H9 (cell line): ENCODE measurements around the gene GRK3. TPM values are rescaled to one million over a fixed set of nuclear protein-coding genes. Genes with fewer than 3 reads are reported as not detected.

ENCODE experiments used
- DNase-seq: peaks from one replicate; pipeline ENCODE4 v3.0.0-alpha.2; 2017
- H2AFZ ChIP-seq: one replicate; pipeline ENCODE4 v1.6.1; 2013; ENCODE audit warnings: mild to moderate bottlenecking, low read length, control low read depth, moderate library complexity
- H2AK5ac ChIP-seq: 2 replicates; pipeline ENCODE4 v1.6.1; 2013; ENCODE audit warnings: low read length, control low read depth, mixed read lengths; ENCODE audit not compliant: insufficient read length
- H2BK120ac ChIP-seq: one replicate; pipeline ENCODE4 v1.6.1; 2013; ENCODE audit warnings: low read depth, mild to moderate bottlenecking, low read length, control low read depth, inconsistent platforms; ENCODE audit not compliant: poor library complexity, severe bottlenecking
- H2BK12ac ChIP-seq: 2 replicates; pipeline ENCODE4 v1.6.1; 2013; ENCODE audit warnings: low read length, control low read depth, mixed read lengths, low read depth; ENCODE audit not compliant: insufficient read length
- H2BK15ac ChIP-seq: 2 replicates; pipeline ENCODE4 v1.6.1; 2013; ENCODE audit warnings: low read depth, low read length, control low read depth
- H2BK20ac ChIP-seq: one replicate; pipeline ENCODE4 v1.6.1; 2013; ENCODE audit warnings: low read depth, mild to moderate bottlenecking, low read length, control low read depth, inconsistent platforms; ENCODE audit not compliant: poor library complexity, severe bottlenecking
- H2BK5ac ChIP-seq: 2 replicates; pipeline ENCODE4 v1.6.1; 2013; ENCODE audit warnings: low read length, control low read depth, mixed read lengths; ENCODE audit not compliant: insufficient read length
- H3K14ac ChIP-seq: 2 replicates; pipeline ENCODE4 v1.6.1; 2013; ENCODE audit warnings: low read length, control low read depth; ENCODE audit not compliant: insufficient read depth
- H3K18ac ChIP-seq: 2 replicates; pipeline ENCODE4 v1.6.1; 2013; ENCODE audit warnings: low read depth, mild to moderate bottlenecking, mixed read lengths, low read length, control low read depth; ENCODE audit not compliant: insufficient read length
- H3K23ac ChIP-seq: 2 replicates; pipeline ENCODE4 v1.6.1; 2013; ENCODE audit warnings: low read length, control low read depth, mixed read lengths, low read depth; ENCODE audit not compliant: insufficient read length
- H3K23me2 ChIP-seq: 2 replicates; pipeline ENCODE4 v1.6.1; 2013; ENCODE audit warnings: low read depth, mild to moderate bottlenecking, mixed read lengths, low read length, control low read depth; ENCODE audit not compliant: insufficient read length, poor library complexity, severe bottlenecking
- H3K27ac ChIP-seq: 2 replicates; pipeline ENCODE4 v1.5.1; 2013; ENCODE audit warnings: low read length, control low read depth, mixed read lengths, low read depth; ENCODE audit not compliant: insufficient read length
- H3K27me3 ChIP-seq: 2 replicates; pipeline ENCODE4 v1.6.1; 2013; ENCODE audit warnings: low read length, control low read depth, inconsistent platforms; ENCODE audit not compliant: insufficient read depth
- H3K4ac ChIP-seq: 2 replicates; pipeline ENCODE4 v1.6.1; 2013; ENCODE audit warnings: low read depth, mild to moderate bottlenecking, control low read depth, inconsistent platforms, low read length, moderate library complexity
- H3K4me1 ChIP-seq: 2 replicates; pipeline ENCODE4 v1.6.1; 2013; ENCODE audit warnings: low read length, control low read depth, inconsistent platforms; ENCODE audit not compliant: insufficient read depth
- H3K4me2 ChIP-seq: 2 replicates; pipeline ENCODE4 v1.6.1; 2013; ENCODE audit warnings: low read length, control low read depth, mixed read lengths; ENCODE audit not compliant: insufficient read length, insufficient read depth
- H3K56ac ChIP-seq: 2 replicates; pipeline ENCODE4 v1.6.1; 2013; ENCODE audit warnings: low read depth, mild to moderate bottlenecking, mixed read lengths, low read length, control low read depth; ENCODE audit not compliant: insufficient read length
- H3K79me1 ChIP-seq: 2 replicates; pipeline ENCODE4 v1.6.1; 2013; ENCODE audit warnings: low read depth, mild to moderate bottlenecking, moderate library complexity, low read length, control low read depth, inconsistent platforms; ENCODE audit not compliant: insufficient read depth, poor library complexity, severe bottlenecking
- H3K79me2 ChIP-seq: 2 replicates; pipeline ENCODE4 v1.6.1; 2013; ENCODE audit warnings: low read length, control low read depth, inconsistent platforms; ENCODE audit not compliant: insufficient read depth
- H3K9ac ChIP-seq: 2 replicates; pipeline ENCODE4 v1.6.1; 2013; ENCODE audit warnings: low read length, control low read depth, mixed read lengths; ENCODE audit not compliant: insufficient read length; ENCODE audit errors: extremely low read depth
- H3K9me3 ChIP-seq: one replicate; pipeline ENCODE4 v1.6.1; 2013; ENCODE audit warnings: low read depth, low read length, inconsistent platforms; ENCODE audit not compliant: control insufficient read depth
- H3T11ph ChIP-seq: one replicate; pipeline ENCODE4 v1.6.1; 2013; ENCODE audit warnings: mild to moderate bottlenecking, low read length, control low read depth, inconsistent platforms
- H4K20me1 ChIP-seq: one replicate; pipeline ENCODE4 v1.6.1; 2013; ENCODE audit not compliant: control insufficient read depth, insufficient read length, insufficient read depth
- H4K5ac ChIP-seq: 2 replicates; pipeline ENCODE4 v1.6.1; 2013; ENCODE audit warnings: low read depth, mild to moderate bottlenecking, mixed read lengths, low read length, control low read depth; ENCODE audit not compliant: insufficient read length
- H4K8ac ChIP-seq: replicated peaks from 2 replicates; pipeline ENCODE4 v1.6.1; 2013; ENCODE audit warnings: low read length, control low read depth, mixed read lengths, low read depth; ENCODE audit not compliant: insufficient read length
- H4K91ac ChIP-seq: 2 replicates; pipeline ENCODE4 v1.6.1; 2013; ENCODE audit warnings: low read depth, mild to moderate bottlenecking, moderate library complexity, mixed read lengths, low read length, control low read depth; ENCODE audit not compliant: insufficient read length
- H3K27ac Mint-ChIP-seq, 3 experiments: 2 replicates in 2 of 3; 3 replicates in 1 of 3; pipeline ENCODE4 v1.8.0; 2020 to 2021; ENCODE audit warnings: mixed read lengths in 3 of 3, mild to moderate bottlenecking in 1 of 3, moderate library complexity in 1 of 3
- H3K27me3 Mint-ChIP-seq: 2 replicates; pipeline ENCODE4 v1.8.0; 2021; ENCODE audit warnings: low read depth, mild to moderate bottlenecking, moderate library complexity, mixed read lengths
- H3K36me3 Mint-ChIP-seq, 3 experiments: 2 replicates in 2 of 3; 3 replicates in 1 of 3; pipeline ENCODE4 v1.8.0; 2020 to 2021; ENCODE audit warnings: low read depth in 3 of 3, mixed read lengths in 3 of 3; ENCODE audit not compliant: insufficient read depth in 1 of 3
- H3K4me1 Mint-ChIP-seq, 2 experiments: 2 replicates each; pipeline ENCODE4 v1.8.0; 2020; ENCODE audit warnings: mixed read lengths in 2 of 2
- H3K4me3 Mint-ChIP-seq, 2 experiments: 2 replicates in 1 of 2; 3 replicates in 1 of 2; pipeline ENCODE4 v1.8.0; 2020 to 2021; ENCODE audit warnings: mild to moderate bottlenecking in 2 of 2, mixed read lengths in 2 of 2, moderate library complexity in 1 of 2
- H3K9me3 Mint-ChIP-seq, 2 experiments: 2 replicates in 1 of 2; 3 replicates in 1 of 2; pipeline ENCODE4 v1.8.0; 2020; ENCODE audit warnings: mild to moderate bottlenecking in 2 of 2, mixed read lengths in 2 of 2, moderate library complexity in 1 of 2
- CTCF ChIP-seq: fragments of 200-600 bp; sonication (generic); conservative IDR thresholded peaks from 3 replicates; pipeline ENCODE4 v1.8.0; 2021; ENCODE audit warnings: antibody characterized with exemption, mild to moderate bottlenecking
- WGBS: extraction: QIAGEN DNeasy Blood & Tissue Kit; methylation state at CpG from one replicate; pipeline ENCODE4 v1.1.7; 2013; ENCODE audit warnings: missing lambda C conversion rate, low lambda C conversion rate, mixed read lengths; ENCODE audit not compliant: insufficient read length; ENCODE audit errors: extremely low coverage; 5-methylcytosine and 5-hydroxymethylcytosine counted together
- total RNA-seq: library from RNA; stranded (reverse); gene quantifications from 2 replicates; pipeline ENCODE4 v1.2.1, GENCODE V29; 2021

The GRK3 gene
- total RNA-seq, 1 experiment from 2014 or later: 23.9 TPM

DNA sequence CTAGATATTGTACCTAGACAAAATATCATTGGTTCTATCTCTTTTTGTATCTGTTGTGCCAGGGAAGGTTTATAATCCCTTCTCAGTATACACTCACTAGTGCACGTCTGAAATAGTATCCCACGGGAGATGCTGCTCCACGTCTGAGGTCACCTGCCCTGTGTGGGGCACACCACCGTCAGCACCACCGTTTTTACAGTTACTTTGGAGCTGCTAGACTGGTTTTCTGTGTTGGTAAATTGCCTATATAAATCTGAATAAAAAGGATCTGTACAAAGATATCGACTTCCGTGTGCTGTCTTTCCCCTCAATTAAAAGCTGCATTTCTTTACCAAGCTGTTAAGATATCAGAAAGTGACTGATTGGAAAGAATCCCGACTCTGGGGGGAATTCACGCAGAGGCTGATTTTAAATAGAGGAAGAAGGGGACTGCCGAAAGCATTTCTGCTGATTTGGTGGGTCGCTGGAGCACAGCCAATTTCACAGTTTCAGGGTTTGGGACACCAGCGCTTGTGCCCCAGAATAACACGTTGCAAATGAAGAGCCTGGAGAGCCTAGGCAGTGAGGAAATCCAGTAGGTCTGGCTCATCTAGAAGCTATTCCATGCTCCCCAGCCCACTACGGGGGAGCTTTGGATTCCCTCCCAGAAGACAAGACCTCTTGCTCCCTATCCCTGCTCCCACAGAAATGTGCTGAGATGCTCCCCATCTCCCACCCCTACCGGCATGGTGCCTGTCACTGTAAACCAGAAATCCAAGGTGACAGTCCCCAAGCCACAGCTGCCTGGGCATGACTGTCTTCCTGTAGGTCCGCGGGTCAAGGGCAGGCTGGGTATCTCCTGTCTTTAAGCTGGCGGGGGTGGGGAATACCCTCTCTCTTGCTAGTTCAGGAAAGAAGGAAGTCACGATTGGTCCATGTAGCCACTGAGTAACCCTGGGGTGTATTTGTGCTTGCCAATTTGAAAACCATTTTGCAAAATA lies 164.8 kb downstream of the GRK3 start:
- TF ChIP-seq CTCF: no peak
- Mint-ChIP-seq H3K4me1 (peaks cover 8 to 10% of the 10 kb centered on the region in 2 experiments), H3K36me3 (no peaks in the 10 kb centered on the region), H3K27me3 (no peaks in the 10 kb centered on the region; the same call in none of the 2 replicates), H3K4me3 (no peak overlapping the region), H3K9me3 (no peaks in the 10 kb centered on the region), H3K27ac (no peak overlapping the region; a peak in 1 of 7 replicates)
- H2AK5ac ChIP-seq: no peak overlapping the region
- no peaks in the 10 kb centered on the region for H3K23me2 ChIP-seq
- H3K9ac ChIP-seq: no peak overlapping the region
- H3T11ph ChIP-seq: no peak overlapping the region
- H4K8ac ChIP-seq: no peak overlapping the region
- H3K9me3 ChIP-seq: no peaks in the 10 kb centered on the region
- no peaks in the 10 kb centered on the region for H3K79me2 ChIP-seq
- H2BK15ac ChIP-seq: no peak overlapping the region
- peak; percentile 22 for DNase-seq
- H3K27ac ChIP-seq: no peak overlapping the region
- H3K23ac ChIP-seq: no peak overlapping the region
- no peak overlapping the region for H4K91ac ChIP-seq
- no peak overlapping the region for H3K56ac ChIP-seq
- H3K4ac ChIP-seq: no peak overlapping the region
- no peak overlapping the region for H4K5ac ChIP-seq
- no peak overlapping the region for H2AFZ ChIP-seq
- no peak overlapping the region for H3K18ac ChIP-seq
- no peaks in the 10 kb centered on the region for H3K27me3 ChIP-seq
- H3K4me2 ChIP-seq: no peak overlapping the region
- H3K4me1 ChIP-seq: no peaks in the 10 kb centered on the region; the same call in 1 of the 2 replicates
- WGBS: no CpG with 5 or more reads among the region's 19 CpGs
- H2BK5ac ChIP-seq: no peak overlapping the region
- no peak overlapping the region for H2BK12ac ChIP-seq
- no peak overlapping the region for H2BK20ac ChIP-seq
- no peak overlapping the region for H2BK120ac ChIP-seq
- no peaks in the 10 kb centered on the region for H4K20me1 ChIP-seq
- no peak overlapping the region; the same call in 1 of the 2 replicates for H3K14ac ChIP-seq
- no peaks in the 10 kb centered on the region for H3K79me1 ChIP-seq
